GM23338 (cell line): Measurements from ENCODE around the gene RAD50. TPM values are rescaled to one million over a fixed set of nuclear protein-coding genes. Genes with fewer than 3 reads are reported as not detected.

Experiments used
- ATAC-seq: fragments of 200-7000 bp; cut with Tn5 transposase; 3 replicates; pipeline ENCODE4 v1.9.1; 2020
- DNase-seq: peaks from one replicate; pipeline ENCODE4 v3.0.0-alpha.2; 2015; ENCODE audit warnings: low spot score
- H2AFZ ChIP-seq: fragments of 200-600 bp; sonication (generic); 2 replicates; pipeline ENCODE4 v1.8.0; 2016; ENCODE audit warnings: antibody characterized with exemption, mild to moderate bottlenecking, moderate library complexity
- H3F3A ChIP-seq: fragments of 200-600 bp; sonication (generic); replicated peaks from 2 replicates; pipeline ENCODE4 v1.8.0; 2017; ENCODE audit warnings: antibody characterized with exemption, mixed run types, low read depth
- H3K27ac ChIP-seq: fragments of 200-600 bp; sonication (generic); 2 replicates; pipeline ENCODE4 v1.6.1; 2016; ENCODE audit warnings: low read depth
- H3K27me3 ChIP-seq: fragments of 200-600 bp; sonication (generic); 2 replicates; pipeline ENCODE4 v1.8.0; 2016; ENCODE audit warnings: mild to moderate bottlenecking, mixed run types, moderate library complexity; ENCODE audit not compliant: insufficient read depth
- H3K36me3 ChIP-seq: fragments of 200-600 bp; sonication (generic); 2 replicates; pipeline ENCODE4 v1.8.0; 2016; ENCODE audit warnings: mild to moderate bottlenecking; ENCODE audit not compliant: insufficient read depth
- H3K4me1 ChIP-seq: fragments of 200-600 bp; sonication (generic); 2 replicates; pipeline ENCODE4 v1.8.0; 2016; ENCODE audit warnings: mild to moderate bottlenecking, moderate library complexity; ENCODE audit not compliant: insufficient read depth
- H3K4me2 ChIP-seq: fragments of 200-600 bp; sonication (generic); 2 replicates; pipeline ENCODE4 v1.7.1; 2017; ENCODE audit warnings: mixed run types
- H3K4me3 ChIP-seq: fragments of 200-600 bp; sonication (generic); 2 replicates; pipeline ENCODE4 v1.6.1; 2016; ENCODE audit warnings: mixed run types
- H3K79me2 ChIP-seq: fragments of 200-600 bp; sonication (generic); replicated peaks from 2 replicates; pipeline ENCODE4 v1.8.0; 2017; ENCODE audit warnings: mild to moderate bottlenecking; ENCODE audit not compliant: insufficient read depth
- H3K9me2 ChIP-seq: fragments of 200-600 bp; sonication (generic); 2 replicates; pipeline ENCODE4 v1.8.0; 2017; ENCODE audit not compliant: insufficient read depth
- H4K20me1 ChIP-seq: fragments of 200-600 bp; sonication (generic); replicated peaks from 2 replicates; pipeline ENCODE4 v1.8.0; 2017; ENCODE audit warnings: mild to moderate bottlenecking; ENCODE audit not compliant: insufficient read depth
- H3K27ac Mint-ChIP-seq: 2 replicates; pipeline ENCODE4 v1.8.0; 2020; ENCODE audit warnings: inconsistent platforms, mild to moderate bottlenecking, moderate library complexity, mixed read lengths
- H3K27me3 Mint-ChIP-seq: 3 replicates; pipeline ENCODE4 v1.8.0; 2022; ENCODE audit warnings: low read depth, mild to moderate bottlenecking, moderate library complexity, mixed read lengths, inconsistent platforms; ENCODE audit not compliant: insufficient read depth, poor library complexity
- H3K36me3 Mint-ChIP-seq: 3 replicates; pipeline ENCODE4 v1.8.0; 2021; ENCODE audit warnings: low read depth, mild to moderate bottlenecking, inconsistent platforms, moderate library complexity, mixed read lengths
- H3K4me1 Mint-ChIP-seq: 3 replicates; pipeline ENCODE4 v1.8.0; 2020; ENCODE audit warnings: mild to moderate bottlenecking, inconsistent platforms, mixed read lengths
- H3K4me3 Mint-ChIP-seq: 3 replicates; pipeline ENCODE4 v1.8.0; 2021; ENCODE audit warnings: moderate library complexity, mild to moderate bottlenecking, inconsistent platforms, mixed read lengths
- H3K9me3 Mint-ChIP-seq: 3 replicates; pipeline ENCODE4 v1.8.0; 2020; ENCODE audit warnings: moderate library complexity, mild to moderate bottlenecking, inconsistent platforms, mixed read lengths
- CREB1 ChIP-seq: fragments of 250-450 bp; sonication (Bioruptor Pico); IDR thresholded peaks from 2 replicates; pipeline ENCODE4 v1.5.0; 2020; ENCODE audit warnings: low read depth, mild to moderate bottlenecking, moderate library complexity
- CTCF ChIP-seq, 2 experiments: fragments of 200-600 bp in 1 of 2; sonication (generic) in 1 of 2; conservative IDR thresholded peaks; 2 replicates each; pipeline versions ENCODE4 v1.5.1 to v1.6.1; 2016 to 2017; ENCODE audit warnings: antibody characterized with exemption in 2 of 2, low read depth in 2 of 2, mild to moderate bottlenecking in 2 of 2, moderate library complexity in 1 of 2
- EZH2 ChIP-seq: fragments of 200-600 bp; sonication (generic); IDR thresholded peaks from one replicate; pipeline ENCODE4 v1.8.0; 2017; ENCODE audit warnings: antibody characterized with exemption, mild to moderate bottlenecking, low read depth; ENCODE audit not compliant: unreplicated experiment
- EZH2phosphoT487 ChIP-seq: fragments of 200-600 bp; sonication (generic); IDR thresholded peaks from one replicate; pipeline ENCODE4 v1.8.1; 2018; ENCODE audit warnings: antibody characterized with exemption; ENCODE audit not compliant: unreplicated experiment
- JUNB ChIP-seq: IDR thresholded peaks from one replicate; pipeline ENCODE4 v1.6.1; 2016; ENCODE audit warnings: antibody characterized with exemption; ENCODE audit not compliant: unreplicated experiment
- NANOG ChIP-seq: IDR thresholded peaks from 2 replicates; pipeline ENCODE4 v1.6.1; 2016; ENCODE audit warnings: antibody characterized with exemption, borderline replicate concordance
- POLR2AphosphoS5 ChIP-seq: IDR thresholded peaks from 2 replicates; pipeline ENCODE4 v1.6.1; 2016; ENCODE audit warnings: antibody characterized with exemption, low read depth
- STAT1 ChIP-seq: IDR thresholded peaks from one replicate; pipeline ENCODE4 v1.6.1; 2016; ENCODE audit warnings: antibody characterized with exemption; ENCODE audit not compliant: unreplicated experiment
- ZNF114 ChIP-seq: fragments of 250-450 bp; sonication (Bioruptor Pico); IDR thresholded peaks from 2 replicates; pipeline ENCODE4 v1.5.0; 2020; ENCODE audit warnings: mild to moderate bottlenecking, moderate library complexity
- ZNF331 ChIP-seq: fragments of 250-450 bp; sonication (Bioruptor Pico); IDR thresholded peaks from 2 replicates; pipeline ENCODE4 v1.5.0; 2020; ENCODE audit warnings: low read depth, mild to moderate bottlenecking, moderate library complexity
- polyA plus RNA-seq: library from polyadenylated mRNA; unstranded; fragments of >200 nt; fragmentation: Nextera tagmentation; extraction: Ambion mirVana; gene quantifications from 2 replicates; pipeline ENCODE4 v1.2.1, GENCODE V29; 2016
- total RNA-seq: library from RNA; depleted of rRNA; stranded (reverse); fragments of >200 nt; shearing (Covaris generic); gene quantifications from 2 replicates; pipeline ENCODE4 v1.2.3, GENCODE V29; 2014
- TF ChIP-seq, protein P1 (sequence below): IDR thresholded peaks from one replicate; pipeline ENCODE4 v1.6.1; 2018; ENCODE audit warnings: antibody characterized with exemption; ENCODE audit not compliant: unreplicated experiment
- TF ChIP-seq, protein P2 (sequence below): fragments of 250-450 bp; sonication (Bioruptor Pico); IDR thresholded peaks from 2 replicates; pipeline ENCODE4 v1.5.0; 2020; ENCODE audit warnings: mild to moderate bottlenecking, moderate library complexity
- TF ChIP-seq, protein P3 (sequence below): IDR thresholded peaks from 2 replicates; pipeline ENCODE4 v1.6.1; 2016; ENCODE audit warnings: antibody characterized with exemption

RAD50 gene
- total and polyA plus RNA-seq, 2 experiments from 2014 or later = 27.0 to 52.2 TPM

DNA sequence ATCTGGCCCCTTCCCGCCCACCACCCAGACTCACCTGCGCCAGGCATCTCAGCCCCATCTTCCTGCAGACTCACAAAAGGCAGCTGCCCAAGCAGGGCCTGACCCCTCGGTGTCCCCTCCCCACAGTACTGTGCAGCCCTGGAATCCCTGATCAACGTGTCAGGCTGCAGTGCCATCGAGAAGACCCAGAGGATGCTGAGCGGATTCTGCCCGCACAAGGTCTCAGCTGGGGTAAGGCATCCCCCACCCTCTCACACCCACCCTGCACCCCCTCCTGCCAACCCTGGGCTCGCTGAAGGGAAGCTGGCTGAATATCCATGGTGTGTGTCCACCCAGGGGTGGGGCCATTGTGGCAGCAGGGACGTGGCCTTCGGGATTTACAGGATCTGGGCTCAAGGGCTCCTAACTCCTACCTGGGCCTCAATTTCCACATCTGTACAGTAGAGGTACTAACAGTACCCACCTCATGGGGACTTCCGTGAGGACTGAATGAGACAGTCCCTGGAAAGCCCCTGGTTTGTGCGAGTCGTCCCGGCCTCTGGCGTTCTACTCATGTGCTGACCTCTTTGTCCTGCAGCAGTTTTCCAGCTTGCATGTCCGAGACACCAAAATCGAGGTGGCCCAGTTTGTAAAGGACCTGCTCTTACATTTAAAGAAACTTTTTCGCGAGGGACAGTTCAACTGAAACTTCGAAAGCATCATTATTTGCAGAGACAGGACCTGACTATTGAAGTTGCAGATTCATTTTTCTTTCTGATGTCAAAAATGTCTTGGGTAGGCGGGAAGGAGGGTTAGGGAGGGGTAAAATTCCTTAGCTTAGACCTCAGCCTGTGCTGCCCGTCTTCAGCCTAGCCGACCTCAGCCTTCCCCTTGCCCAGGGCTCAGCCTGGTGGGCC, 103.1 kb downstream of the RAD50 start:
- H3K4me1 ChIP-seq = no peaks in the 10 kb centered on the region; the same call in 1 of the 2 replicates

More for the DNA sequence above, 103.1 kb downstream of the RAD50 start:
- Histone ChIP-seq H3K4me3 (no peak overlapping the region), H2AFZ (no peak overlapping the region), H3K9me2 (no peaks in the 10 kb centered on the region), H4K20me1 (no peaks in the 10 kb centered on the region), H3K4me2 (no peak overlapping the region), H3K27ac (no peak overlapping the region), H3F3A (0 out of 2 replicates have a peak, but pooled peaks cover 4% of the 10 kb centered on the region), H3K36me3 (no peaks in the 10 kb centered on the region), H3K27me3 (peaks cover 31% of the 10 kb centered on the region), H3K79me2 (no peaks in the 10 kb centered on the region)
- Mint-ChIP-seq H3K4me3 (no peak overlapping the region), H3K4me1 (peaks cover 11% of the 10 kb centered on the region), H3K9me3 (no peaks in the 10 kb centered on the region; the same call in 1 of the 3 replicates), H3K27ac (no peak overlapping the region), H3K36me3 (peaks cover under 1% of the 10 kb centered on the region; the same call in 1 of the 3 replicates), H3K27me3 (peaks cover 35% of the 10 kb centered on the region)
- TF ChIP-seq EZH2 = no peak
- no peak for TF ChIP-seq EZH2phosphoT487
- TF ChIP-seq ZNF331 (CRISPR knock-in tag) = no peak
- no peak for TF ChIP-seq POLR2AphosphoS5
- no peak for TF ChIP-seq NANOG
- no peak for TF ChIP-seq CREB1 (CRISPR knock-in tag)
- no peak for TF ChIP-seq CTCF (conservative IDR thresholded peaks at IDR 0.05; ENCODE audit: low read depth in 2 of 2)
- no peak for TF ChIP-seq ZNF114 (CRISPR knock-in tag)
- TF ChIP-seq, protein P1, sequence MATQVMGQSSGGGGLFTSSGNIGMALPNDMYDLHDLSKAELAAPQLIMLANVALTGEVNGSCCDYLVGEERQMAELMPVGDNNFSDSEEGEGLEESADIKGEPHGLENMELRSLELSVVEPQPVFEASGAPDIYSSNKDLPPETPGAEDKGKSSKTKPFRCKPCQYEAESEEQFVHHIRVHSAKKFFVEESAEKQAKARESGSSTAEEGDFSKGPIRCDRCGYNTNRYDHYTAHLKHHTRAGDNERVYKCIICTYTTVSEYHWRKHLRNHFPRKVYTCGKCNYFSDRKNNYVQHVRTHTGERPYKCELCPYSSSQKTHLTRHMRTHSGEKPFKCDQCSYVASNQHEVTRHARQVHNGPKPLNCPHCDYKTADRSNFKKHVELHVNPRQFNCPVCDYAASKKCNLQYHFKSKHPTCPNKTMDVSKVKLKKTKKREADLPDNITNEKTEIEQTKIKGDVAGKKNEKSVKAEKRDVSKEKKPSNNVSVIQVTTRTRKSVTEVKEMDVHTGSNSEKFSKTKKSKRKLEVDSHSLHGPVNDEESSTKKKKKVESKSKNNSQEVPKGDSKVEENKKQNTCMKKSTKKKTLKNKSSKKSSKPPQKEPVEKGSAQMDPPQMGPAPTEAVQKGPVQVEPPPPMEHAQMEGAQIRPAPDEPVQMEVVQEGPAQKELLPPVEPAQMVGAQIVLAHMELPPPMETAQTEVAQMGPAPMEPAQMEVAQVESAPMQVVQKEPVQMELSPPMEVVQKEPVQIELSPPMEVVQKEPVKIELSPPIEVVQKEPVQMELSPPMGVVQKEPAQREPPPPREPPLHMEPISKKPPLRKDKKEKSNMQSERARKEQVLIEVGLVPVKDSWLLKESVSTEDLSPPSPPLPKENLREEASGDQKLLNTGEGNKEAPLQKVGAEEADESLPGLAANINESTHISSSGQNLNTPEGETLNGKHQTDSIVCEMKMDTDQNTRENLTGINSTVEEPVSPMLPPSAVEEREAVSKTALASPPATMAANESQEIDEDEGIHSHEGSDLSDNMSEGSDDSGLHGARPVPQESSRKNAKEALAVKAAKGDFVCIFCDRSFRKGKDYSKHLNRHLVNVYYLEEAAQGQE = no peak
- TF ChIP-seq, protein P2, sequence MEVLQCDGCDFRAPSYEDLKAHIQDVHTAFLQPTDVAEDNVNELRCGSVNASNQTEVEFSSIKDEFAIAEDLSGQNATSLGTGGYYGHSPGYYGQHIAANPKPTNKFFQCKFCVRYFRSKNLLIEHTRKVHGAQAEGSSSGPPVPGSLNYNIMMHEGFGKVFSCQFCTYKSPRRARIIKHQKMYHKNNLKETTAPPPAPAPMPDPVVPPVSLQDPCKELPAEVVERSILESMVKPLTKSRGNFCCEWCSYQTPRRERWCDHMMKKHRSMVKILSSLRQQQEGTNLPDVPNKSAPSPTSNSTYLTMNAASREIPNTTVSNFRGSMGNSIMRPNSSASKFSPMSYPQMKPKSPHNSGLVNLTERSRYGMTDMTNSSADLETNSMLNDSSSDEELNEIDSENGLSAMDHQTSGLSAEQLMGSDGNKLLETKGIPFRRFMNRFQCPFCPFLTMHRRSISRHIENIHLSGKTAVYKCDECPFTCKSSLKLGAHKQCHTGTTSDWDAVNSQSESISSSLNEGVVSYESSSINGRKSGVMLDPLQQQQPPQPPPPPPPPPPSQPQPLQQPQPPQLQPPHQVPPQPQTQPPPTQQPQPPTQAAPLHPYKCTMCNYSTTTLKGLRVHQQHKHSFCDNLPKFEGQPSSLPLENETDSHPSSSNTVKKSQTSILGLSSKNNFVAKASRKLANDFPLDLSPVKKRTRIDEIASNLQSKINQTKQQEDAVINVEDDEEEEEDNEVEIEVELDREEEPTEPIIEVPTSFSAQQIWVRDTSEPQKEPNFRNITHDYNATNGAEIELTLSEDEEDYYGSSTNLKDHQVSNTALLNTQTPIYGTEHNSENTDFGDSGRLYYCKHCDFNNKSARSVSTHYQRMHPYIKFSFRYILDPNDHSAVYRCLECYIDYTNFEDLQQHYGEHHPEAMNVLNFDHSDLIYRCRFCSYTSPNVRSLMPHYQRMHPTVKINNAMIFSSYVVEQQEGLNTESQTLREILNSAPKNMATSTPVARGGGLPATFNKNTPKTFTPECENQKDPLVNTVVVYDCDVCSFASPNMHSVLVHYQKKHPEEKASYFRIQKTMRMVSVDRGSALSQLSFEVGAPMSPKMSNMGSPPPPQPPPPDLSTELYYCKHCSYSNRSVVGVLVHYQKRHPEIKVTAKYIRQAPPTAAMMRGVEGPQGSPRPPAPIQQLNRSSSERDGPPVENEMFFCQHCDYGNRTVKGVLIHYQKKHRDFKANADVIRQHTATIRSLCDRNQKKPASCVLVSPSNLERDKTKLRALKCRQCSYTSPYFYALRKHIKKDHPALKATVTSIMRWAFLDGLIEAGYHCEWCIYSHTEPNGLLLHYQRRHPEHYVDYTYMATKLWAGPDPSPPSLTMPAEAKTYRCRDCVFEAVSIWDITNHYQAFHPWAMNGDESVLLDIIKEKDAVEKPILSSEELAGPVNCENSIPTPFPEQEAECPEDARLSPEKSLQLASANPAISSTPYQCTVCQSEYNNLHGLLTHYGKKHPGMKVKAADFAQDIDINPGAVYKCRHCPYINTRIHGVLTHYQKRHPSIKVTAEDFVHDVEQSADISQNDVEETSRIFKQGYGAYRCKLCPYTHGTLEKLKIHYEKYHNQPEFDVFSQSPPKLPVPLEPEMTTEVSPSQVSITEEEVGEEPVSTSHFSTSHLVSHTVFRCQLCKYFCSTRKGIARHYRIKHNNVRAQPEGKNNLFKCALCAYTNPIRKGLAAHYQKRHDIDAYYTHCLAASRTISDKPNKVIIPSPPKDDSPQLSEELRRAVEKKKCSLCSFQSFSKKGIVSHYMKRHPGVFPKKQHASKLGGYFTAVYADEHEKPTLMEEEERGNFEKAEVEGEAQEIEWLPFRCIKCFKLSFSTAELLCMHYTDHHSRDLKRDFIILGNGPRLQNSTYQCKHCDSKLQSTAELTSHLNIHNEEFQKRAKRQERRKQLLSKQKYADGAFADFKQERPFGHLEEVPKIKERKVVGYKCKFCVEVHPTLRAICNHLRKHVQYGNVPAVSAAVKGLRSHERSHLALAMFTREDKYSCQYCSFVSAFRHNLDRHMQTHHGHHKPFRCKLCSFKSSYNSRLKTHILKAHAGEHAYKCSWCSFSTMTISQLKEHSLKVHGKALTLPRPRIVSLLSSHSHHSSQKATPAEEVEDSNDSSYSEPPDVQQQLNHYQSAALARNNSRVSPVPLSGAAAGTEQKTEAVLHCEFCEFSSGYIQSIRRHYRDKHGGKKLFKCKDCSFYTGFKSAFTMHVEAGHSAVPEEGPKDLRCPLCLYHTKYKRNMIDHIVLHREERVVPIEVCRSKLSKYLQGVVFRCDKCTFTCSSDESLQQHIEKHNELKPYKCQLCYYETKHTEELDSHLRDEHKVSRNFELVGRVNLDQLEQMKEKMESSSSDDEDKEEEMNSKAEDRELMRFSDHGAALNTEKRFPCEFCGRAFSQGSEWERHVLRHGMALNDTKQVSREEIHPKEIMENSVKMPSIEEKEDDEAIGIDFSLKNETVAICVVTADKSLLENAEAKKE = no peak
- no peak for TF ChIP-seq STAT1
- TF ChIP-seq JUNB = no peak
- TF ChIP-seq, protein P3, sequence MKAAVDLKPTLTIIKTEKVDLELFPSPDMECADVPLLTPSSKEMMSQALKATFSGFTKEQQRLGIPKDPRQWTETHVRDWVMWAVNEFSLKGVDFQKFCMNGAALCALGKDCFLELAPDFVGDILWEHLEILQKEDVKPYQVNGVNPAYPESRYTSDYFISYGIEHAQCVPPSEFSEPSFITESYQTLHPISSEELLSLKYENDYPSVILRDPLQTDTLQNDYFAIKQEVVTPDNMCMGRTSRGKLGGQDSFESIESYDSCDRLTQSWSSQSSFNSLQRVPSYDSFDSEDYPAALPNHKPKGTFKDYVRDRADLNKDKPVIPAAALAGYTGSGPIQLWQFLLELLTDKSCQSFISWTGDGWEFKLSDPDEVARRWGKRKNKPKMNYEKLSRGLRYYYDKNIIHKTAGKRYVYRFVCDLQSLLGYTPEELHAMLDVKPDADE = no peak
- ATAC-seq (no peak), DNase-seq (no peak)
